Activated CD8-positive, alpha-beta T cell treated with anti-CD3 and anti-CD28 coated beads, Interleukin-2, amount 10 ng/mL, durations not matched to agents 7 days and 5 days (primary cell): Measurements from ENCODE around the gene ANO6. TPM values are rescaled to one million over a fixed set of nuclear protein-coding genes. Genes with fewer than 3 reads are reported as not detected.

ENCODE experiments used
- ATAC-seq: fragments of 150-1000 bp; cut with Tn5 transposase; one replicate; pipeline ENCODE4 v1.10.0; 2021; ENCODE audit warnings: moderate library complexity
- CTCF ChIA-PET: fragments of 350-600 bp; sonication (Branson Sonifier 250); formaldehyde crosslinking; loops from one replicate; lab custom pipeline; 2021; ENCODE audit warnings: antibody characterized with exemption; lab: Charles Lee
- POLR2A ChIA-PET: fragments of 350-600 bp; sonication (Branson Sonifier 250); formaldehyde crosslinking; loops from one replicate; lab custom pipeline; 2021; ENCODE audit warnings: antibody characterized with exemption; lab: Charles Lee
- DNase-seq: peaks from one replicate; pipeline ENCODE4 v3.0.0-alpha.2; 2020
- H3K27ac Mint-ChIP-seq: one replicate; pipeline ENCODE4 v1.8.0; 2021; ENCODE audit warnings: mild to moderate bottlenecking, mixed read lengths
- H3K27me3 Mint-ChIP-seq: one replicate; pipeline ENCODE4 v1.8.0; 2021; ENCODE audit warnings: low read depth, mixed read lengths
- H3K36me3 Mint-ChIP-seq: one replicate; pipeline ENCODE4 v1.8.0; 2021; ENCODE audit warnings: low read depth, mixed read lengths
- H3K4me1 Mint-ChIP-seq: one replicate; pipeline ENCODE4 v1.8.0; 2021; ENCODE audit warnings: low read depth, mixed read lengths
- H3K4me3 Mint-ChIP-seq: one replicate; pipeline ENCODE4 v1.8.0; 2021; ENCODE audit warnings: mild to moderate bottlenecking, mixed read lengths
- H3K9me3 Mint-ChIP-seq: one replicate; pipeline ENCODE4 v1.8.0; 2022; ENCODE audit warnings: mixed read lengths; ENCODE audit not compliant: insufficient read depth
- total RNA-seq, 2 experiments: library from RNA; stranded (reverse); gene quantifications; one replicate each; pipeline ENCODE4 v1.2.3, GENCODE V29; 2021

The ANO6 gene
- total RNA-seq, 2 experiments from 2014 or later, result 23.3 to 24.5 TPM

DNA sequence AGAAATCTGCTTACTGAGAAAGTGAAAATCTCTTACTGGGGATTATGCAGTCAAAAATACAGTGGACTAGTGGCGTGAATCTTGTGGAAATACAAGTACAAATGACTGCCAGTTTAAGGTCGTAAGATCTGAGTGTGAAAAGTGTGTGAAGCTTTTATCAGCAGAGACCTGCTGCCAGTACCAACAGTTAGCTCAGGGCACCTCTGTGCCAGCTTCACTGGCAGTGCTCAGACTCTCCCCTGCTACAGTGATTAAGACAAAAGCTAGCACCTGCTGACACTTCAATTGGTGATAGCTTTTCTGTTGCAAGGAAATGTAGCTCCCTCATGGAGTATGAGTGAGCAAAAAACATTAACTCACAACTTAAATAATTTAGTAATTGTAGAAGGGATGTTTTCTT, 185.1 kb downstream of the ANO6 start:
- Mint-ChIP-seq H3K9me3 (no peaks in the 10 kb centered on the region), H3K4me3 (no peak overlapping the region), H3K27me3 (no peaks in the 10 kb centered on the region), H3K4me1 (no peaks in the 10 kb centered on the region), H3K36me3 (peaks cover 12% of the 10 kb centered on the region), H3K27ac (no peak overlapping the region)
- no peak for ATAC-seq
- POLR2A ChIA-PET, result no interaction called here
- CTCF ChIA-PET, result no interaction called here
- no peak for DNase-seq

DNA sequence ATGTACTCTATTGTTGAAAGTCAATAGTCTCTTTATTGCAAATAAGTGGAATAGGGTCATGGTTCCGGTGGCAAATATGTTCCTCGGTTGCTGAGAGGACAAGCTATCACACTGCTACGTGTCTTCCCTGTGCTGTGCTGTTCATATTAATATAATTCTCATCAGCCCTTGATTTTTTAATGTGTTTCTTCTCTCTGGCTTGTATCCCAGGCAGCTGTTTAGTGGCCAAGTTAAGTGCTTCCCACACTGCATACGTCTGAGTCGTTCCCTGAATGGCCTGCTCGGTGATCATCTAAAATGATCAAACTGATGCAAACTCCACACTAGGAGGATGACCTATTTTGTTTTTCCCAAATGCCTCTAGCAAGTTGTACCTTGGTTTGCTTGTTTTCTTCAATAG, 186.4 kb downstream of the ANO6 start:
- ATAC-seq (no peak), DNase-seq (no peak)
- Mint-ChIP-seq H3K4me1 (peaks cover 2% of the 10 kb centered on the region), H3K4me3 (no peak overlapping the region), H3K27ac (no peak overlapping the region), H3K36me3 (peaks cover 17% of the 10 kb centered on the region), H3K27me3 (no peaks in the 10 kb centered on the region), H3K9me3 (no peaks in the 10 kb centered on the region)
- POLR2A ChIA-PET, result no interaction called here
- CTCF ChIA-PET, result no interaction called here

DNA sequence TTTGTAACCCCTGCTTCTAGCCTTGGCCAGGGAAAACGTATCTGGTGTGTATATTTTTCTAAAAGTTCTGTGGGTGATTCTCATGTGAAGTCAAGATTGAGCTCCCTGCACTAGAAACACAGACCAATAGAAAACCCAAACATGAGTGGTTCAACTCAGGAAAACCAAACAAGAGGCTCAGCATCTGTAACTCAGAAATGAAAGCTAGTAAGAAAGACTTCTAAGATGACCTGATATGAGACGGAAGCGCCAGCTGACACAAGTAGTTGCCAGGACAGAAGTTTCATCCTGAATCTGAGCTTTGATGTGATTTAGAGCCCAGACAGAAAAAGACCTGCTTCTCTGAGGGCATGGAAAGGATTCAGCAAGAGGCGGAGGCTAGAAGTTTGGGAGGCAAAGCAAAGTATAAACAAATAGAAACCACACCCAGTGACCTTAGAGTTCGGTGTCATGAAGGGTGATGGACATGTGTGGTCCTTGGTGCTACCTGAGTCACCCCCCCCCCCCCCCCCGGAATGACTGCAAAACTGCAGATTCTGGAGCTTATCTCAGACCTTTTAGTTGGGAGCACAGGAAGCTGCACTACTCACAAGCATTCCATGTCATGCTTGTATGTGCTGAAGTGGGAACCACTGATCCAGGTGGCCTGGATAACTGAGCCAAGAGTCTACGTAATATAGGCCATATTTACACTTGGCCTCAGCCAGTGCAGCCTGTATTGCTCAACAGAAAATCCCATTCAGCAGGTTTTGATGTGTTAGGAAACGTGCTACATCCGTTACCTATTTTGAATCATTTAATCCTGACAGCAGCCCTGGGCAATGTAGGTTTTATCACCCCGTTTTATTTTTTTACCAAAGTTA, 191.3 kb downstream of the ANO6 start:
- ChIA-PET POLR2A (no interaction called here), CTCF (interaction anchor here (0.6 to 1.2 kb wide), 3 partner anchors 11 to 236 kb away, joined by 3 read pairs; no protein-coding TSS in a partner anchor)
- H3K36me3 Mint-ChIP-seq, result peaks cover 22% of the 10 kb centered on the region
- no peak overlapping the region for H3K27ac Mint-ChIP-seq
- DNase-seq (no peak), ATAC-seq (no peak)
- no peaks in the 10 kb centered on the region for H3K27me3 Mint-ChIP-seq
- H3K4me1 Mint-ChIP-seq, result peaks cover 2% of the 10 kb centered on the region
- no peak overlapping the region for H3K4me3 Mint-ChIP-seq
- no peaks in the 10 kb centered on the region for H3K9me3 Mint-ChIP-seq

DNA sequence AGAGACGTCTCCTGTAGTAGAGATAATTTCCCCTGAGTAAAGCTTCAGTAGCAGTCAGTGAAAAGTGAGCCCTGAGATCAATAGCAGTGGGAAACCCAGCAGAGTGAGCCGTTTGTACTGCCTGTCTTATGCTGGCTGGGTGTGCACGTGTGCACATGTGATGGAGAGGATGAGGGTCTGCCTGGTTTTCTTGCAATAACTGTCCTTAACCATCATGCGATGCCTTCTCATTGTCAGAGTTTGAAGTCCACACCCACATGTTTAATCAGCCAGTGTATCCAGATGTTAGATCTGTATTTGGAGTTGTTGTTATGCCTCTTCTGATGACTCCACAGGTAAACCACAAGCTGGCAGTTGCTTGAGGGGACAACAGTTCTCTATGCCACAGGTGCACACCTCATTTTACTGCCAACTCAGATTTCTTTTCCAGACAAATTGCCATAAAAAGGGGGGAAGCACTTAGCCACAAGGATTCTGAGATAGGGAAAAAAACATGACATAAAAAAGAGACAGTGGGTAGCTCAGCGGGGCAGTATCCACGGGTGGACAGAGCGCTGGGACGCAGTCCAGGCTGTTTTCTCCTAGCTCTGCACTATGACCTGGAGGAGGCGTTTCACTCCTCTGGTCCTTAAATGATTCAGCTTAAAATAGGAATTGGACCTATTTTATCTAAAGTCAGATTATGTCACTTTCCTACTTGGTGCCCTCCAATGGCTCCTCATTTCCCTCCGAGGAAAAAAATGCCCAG, 192.3 kb downstream of the ANO6 start:
- Mint-ChIP-seq H3K36me3 (peaks cover 14% of the 10 kb centered on the region), H3K4me1 (peaks cover 2% of the 10 kb centered on the region), H3K27me3 (no peaks in the 10 kb centered on the region), H3K4me3 (no peak overlapping the region), H3K9me3 (no peaks in the 10 kb centered on the region), H3K27ac (no peak overlapping the region)
- no peak for DNase-seq
- ChIA-PET POLR2A (interaction anchor here (0.6 to 1.1 kb wide), 2 partner anchors 38 to 126 kb away, joined by 3 to 4 read pairs; no protein-coding TSS in a partner anchor), CTCF (interaction anchor here (0.6 to 1.2 kb wide), 3 partner anchors 19 to 190 kb away, joined by 3 read pairs; no protein-coding TSS in a partner anchor)
- ATAC-seq, result no peak

DNA sequence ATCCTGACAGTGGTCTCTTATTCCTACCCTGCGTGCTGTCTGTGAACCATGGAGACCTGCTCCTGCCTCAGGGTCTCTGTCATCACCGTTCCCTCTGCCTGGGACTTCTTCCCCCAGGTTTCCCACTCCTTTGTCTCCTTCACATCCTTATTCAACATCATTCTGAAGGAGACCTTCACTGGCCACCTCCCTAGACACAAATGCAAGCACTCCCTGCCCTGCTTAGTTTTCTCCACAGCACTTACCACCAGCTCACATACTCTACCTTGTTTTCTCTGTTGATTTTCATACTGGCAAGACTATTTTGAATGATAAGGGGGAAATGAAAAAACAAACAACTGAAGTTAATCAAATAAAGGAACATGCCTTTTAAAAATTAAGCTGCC, 192.8 kb downstream of the ANO6 start:
- Mint-ChIP-seq H3K4me1 (peaks cover 2% of the 10 kb centered on the region), H3K36me3 (peaks cover 14% of the 10 kb centered on the region), H3K4me3 (no peak overlapping the region), H3K27ac (no peak overlapping the region), H3K27me3 (no peaks in the 10 kb centered on the region), H3K9me3 (no peaks in the 10 kb centered on the region)
- no peak for DNase-seq
- ATAC-seq, result no peak
- ChIA-PET CTCF (interaction anchor here (0.6 to 1.2 kb wide), 4 partner anchors 11 to 191 kb away, joined by 3 to 5 read pairs (median 3); no protein-coding TSS in a partner anchor), POLR2A (interaction anchor here (0.6 to 1.1 kb wide), 2 partner anchors 37 to 125 kb away, joined by 3 to 4 read pairs; no protein-coding TSS in a partner anchor)

DNA sequence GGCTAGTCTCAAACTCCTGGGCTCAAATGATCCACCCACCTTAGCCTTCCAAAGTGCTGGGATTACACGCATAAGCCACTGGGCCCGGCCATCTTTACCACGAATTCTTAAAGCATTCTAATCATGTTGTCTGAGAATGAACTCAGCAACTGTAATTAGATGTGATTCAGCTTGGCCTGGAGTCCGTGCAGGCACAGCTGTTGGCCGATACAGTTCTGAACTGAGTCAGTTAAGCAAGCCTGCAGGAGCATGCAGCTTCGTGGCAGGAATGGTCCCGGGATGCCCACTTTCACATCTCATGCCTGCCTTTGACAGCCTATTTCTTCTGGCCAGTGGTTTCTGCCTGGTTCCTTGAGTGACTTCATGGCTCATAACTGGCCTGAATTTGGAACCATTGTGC, 194.1 kb downstream of the ANO6 start:
- no peaks in the 10 kb centered on the region for H3K27me3 Mint-ChIP-seq
- H3K27ac Mint-ChIP-seq, result no peak overlapping the region
- H3K36me3 Mint-ChIP-seq, result peaks cover 15% of the 10 kb centered on the region
- ChIA-PET CTCF (no interaction called here), POLR2A (no interaction called here)
- H3K4me3 Mint-ChIP-seq, result no peak overlapping the region
- ATAC-seq, result no peak
- H3K9me3 Mint-ChIP-seq, result no peaks in the 10 kb centered on the region
- peaks cover 2% of the 10 kb centered on the region for H3K4me1 Mint-ChIP-seq
- DNase-seq, result no peak

DNA sequence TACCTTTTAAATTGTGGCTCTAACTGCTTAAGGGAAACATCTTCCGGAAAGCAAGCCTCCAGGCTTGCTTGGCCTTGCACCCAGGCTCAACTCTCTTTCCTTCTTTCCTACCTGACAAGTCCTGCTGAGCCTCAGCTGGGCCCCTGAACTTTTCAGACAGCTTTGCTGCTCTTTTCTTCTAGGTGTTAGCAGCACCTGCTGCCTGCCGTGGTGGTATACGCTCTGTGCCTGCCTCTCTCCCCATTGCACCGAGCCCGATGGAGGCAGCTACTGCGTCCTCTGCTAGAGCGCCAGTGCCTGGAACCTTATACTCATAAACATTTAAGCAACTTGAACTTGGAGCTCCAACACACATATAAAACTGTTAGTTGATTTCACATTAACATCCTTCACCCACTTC, 195.7 kb downstream of the ANO6 start:
- H3K4me3 Mint-ChIP-seq, result no peak overlapping the region
- POLR2A ChIA-PET, result no interaction called here
- ATAC-seq (no peak), DNase-seq (no peak)
- H3K4me1 Mint-ChIP-seq, result peaks cover 2% of the 10 kb centered on the region
- CTCF ChIA-PET, result interaction anchor here (0.9 kb wide), 1 partner anchor 132 kb away, joined by 3 read pairs; no protein-coding TSS in a partner anchor
- no peaks in the 10 kb centered on the region for H3K9me3 Mint-ChIP-seq
- peaks cover 19% of the 10 kb centered on the region for H3K36me3 Mint-ChIP-seq
- no peaks in the 10 kb centered on the region for H3K27me3 Mint-ChIP-seq
- no peak overlapping the region for H3K27ac Mint-ChIP-seq

DNA sequence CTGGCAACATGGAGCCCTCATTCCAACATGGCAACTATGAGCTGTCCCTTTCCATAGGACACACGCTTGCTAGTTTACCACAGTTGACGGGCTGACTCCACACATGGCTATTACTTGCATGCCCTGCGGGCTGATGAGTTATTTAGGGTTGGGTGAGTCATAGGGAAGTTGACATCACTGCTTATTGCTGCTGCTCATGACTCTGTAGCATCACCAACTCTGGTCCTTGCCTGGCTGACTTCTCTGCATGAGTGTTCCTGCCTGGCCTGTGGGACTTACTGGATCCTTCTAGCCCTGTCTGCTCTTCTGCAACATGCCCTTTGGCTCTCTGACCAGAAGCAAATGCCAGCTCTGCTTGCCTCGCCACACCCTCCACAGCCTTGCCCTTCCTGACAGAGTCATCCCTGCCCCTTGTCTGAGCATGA, 199.5 kb downstream of the ANO6 start:
- ATAC-seq (peak; percentile 57), DNase-seq (peak; percentile 23)
- ChIA-PET POLR2A (no interaction called here), CTCF (no interaction called here)
- no peaks in the 10 kb centered on the region for H3K27me3 Mint-ChIP-seq
- H3K36me3 Mint-ChIP-seq, result peaks cover 23% of the 10 kb centered on the region
- H3K27ac Mint-ChIP-seq, result no peak overlapping the region
- no peaks in the 10 kb centered on the region for H3K4me1 Mint-ChIP-seq
- H3K9me3 Mint-ChIP-seq, result no peaks in the 10 kb centered on the region
- no peak overlapping the region for H3K4me3 Mint-ChIP-seq

DNA sequence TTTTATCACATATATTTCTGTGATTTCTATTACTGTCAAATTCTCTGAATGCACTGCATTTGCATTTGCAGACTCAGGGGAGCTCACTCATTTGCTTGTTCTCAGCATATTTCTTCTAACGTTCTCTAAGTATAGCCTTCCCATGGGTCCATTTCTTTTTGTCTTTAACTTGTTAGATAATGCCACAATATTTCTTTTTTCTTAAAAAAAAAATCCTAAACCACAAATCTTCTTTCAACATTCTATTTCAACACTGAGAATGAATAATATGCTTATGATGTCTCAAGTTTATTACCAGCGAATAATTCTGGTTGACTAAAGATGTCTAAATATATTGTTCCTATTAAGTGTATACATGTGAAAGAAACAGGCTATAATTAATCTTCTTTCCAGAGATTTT, 200.2 kb downstream of the ANO6 start:
- H3K27me3 Mint-ChIP-seq, result no peaks in the 10 kb centered on the region
- DNase-seq (no peak), ATAC-seq (no peak)
- no peak overlapping the region for H3K27ac Mint-ChIP-seq
- POLR2A ChIA-PET, result no interaction called here
- no peaks in the 10 kb centered on the region for H3K9me3 Mint-ChIP-seq
- no peaks in the 10 kb centered on the region for H3K4me1 Mint-ChIP-seq
- H3K4me3 Mint-ChIP-seq, result no peak overlapping the region
- CTCF ChIA-PET, result no interaction called here
- peaks cover 26% of the 10 kb centered on the region for H3K36me3 Mint-ChIP-seq

DNA sequence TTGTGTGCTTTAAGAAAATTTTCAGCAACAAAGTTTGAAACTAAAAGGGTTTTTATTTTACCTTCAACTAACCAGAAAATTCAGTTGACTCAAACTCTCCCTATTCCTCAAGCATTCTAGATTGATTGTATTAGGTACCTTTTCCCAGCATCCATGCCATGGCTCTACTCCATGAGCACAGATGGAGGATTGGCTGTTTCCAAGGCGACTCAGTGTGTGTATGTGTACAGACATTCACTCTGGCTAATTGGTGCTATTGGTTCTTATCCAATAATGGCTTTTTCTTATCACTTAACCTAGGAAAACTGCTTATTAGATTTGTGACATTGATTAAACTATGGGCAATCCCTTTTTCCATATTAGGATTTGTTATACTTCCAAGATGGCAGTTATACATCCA, 202.6 kb downstream of the ANO6 start:
- ChIA-PET POLR2A (no interaction called here), CTCF (no interaction called here)
- no peaks in the 10 kb centered on the region for H3K9me3 Mint-ChIP-seq
- H3K4me3 Mint-ChIP-seq, result no peak overlapping the region
- no peak for ATAC-seq
- H3K27me3 Mint-ChIP-seq, result no peaks in the 10 kb centered on the region
- peaks cover 38% of the 10 kb centered on the region for H3K36me3 Mint-ChIP-seq
- no peak for DNase-seq
- H3K4me1 Mint-ChIP-seq, result no peaks in the 10 kb centered on the region
- no peak overlapping the region for H3K27ac Mint-ChIP-seq

DNA sequence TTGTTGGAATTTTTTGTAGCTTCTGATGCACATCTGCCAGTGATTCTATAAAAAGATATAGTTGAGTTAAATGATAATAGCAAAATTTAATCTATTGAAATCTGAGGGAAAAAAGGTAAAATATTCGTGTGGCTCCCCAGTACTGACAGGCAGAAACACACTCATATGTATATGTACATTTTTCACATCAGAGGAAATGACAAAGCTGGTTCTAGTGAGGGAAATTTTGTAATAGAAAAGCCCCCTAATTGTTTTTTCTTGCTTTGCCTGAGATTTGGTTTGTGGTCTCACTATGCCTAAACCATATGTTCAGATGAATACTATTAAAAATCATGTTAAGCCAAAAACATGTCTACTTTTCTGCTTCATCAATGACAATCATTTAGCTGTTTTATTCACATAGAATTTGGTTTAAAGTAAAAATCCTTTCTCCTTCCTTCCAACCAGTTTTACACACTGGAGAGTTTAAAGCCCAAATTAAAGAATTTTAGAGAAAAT, 203.5 kb downstream of the ANO6 start:
- no peaks in the 10 kb centered on the region for H3K27me3 Mint-ChIP-seq
- ATAC-seq (no peak), DNase-seq (no peak)
- H3K9me3 Mint-ChIP-seq, result no peaks in the 10 kb centered on the region
- CTCF ChIA-PET, result interaction anchor here (0.9 kb wide), 1 partner anchor 10 kb away, joined by 5 read pairs; no protein-coding TSS in a partner anchor
- no peak overlapping the region for H3K4me3 Mint-ChIP-seq
- H3K4me1 Mint-ChIP-seq, result no peaks in the 10 kb centered on the region
- no peak overlapping the region for H3K27ac Mint-ChIP-seq
- POLR2A ChIA-PET, result no interaction called here
- H3K36me3 Mint-ChIP-seq, result peaks cover 40% of the 10 kb centered on the region
